IPS DF 4.7 (cell line): ENCODE results near the gene PPP1R14B.
"Not testable (repeated sequence)": the region's sequence is repeated elsewhere in the genome, so short reads cannot be mapped to it uniquely, and the experiment has no call there.

Experiments used
- DNase-seq: peaks from one replicate; pipeline ENCODE4 v3.0.0-alpha.2; 2013; ENCODE audit warnings: low spot score; ENCODE audit errors: extremely low read depth

The PPP1R14B gene

DNA sequence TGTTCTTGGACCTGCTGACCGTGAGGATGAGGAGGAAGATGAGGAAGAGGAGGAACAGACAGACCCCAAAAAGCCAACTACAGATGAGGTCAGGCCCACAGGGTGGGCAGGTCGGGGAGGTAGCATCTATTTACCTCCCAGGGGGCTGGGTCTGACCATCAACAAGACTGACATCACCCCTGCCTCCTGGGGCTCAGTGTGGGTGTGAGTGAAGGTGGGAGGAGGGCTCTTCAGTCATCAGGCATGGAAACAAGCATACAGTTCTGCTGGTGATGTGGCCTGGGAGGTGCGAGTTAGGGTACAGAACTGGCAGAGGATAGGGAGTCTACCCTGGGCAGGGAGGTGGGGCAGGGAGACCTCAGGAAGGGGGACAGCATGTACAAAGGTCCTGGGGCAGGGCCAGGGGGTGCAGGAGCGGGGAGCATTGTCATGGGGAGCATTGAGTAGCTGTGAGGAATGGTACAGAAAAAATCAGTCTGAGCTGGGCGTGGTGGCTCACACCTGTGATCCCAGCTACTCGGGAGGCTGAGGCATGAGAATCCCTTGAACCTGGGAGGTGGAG is 13.5 kb upstream of the PPP1R14B start:
- no peak for DNase-seq

DNA sequence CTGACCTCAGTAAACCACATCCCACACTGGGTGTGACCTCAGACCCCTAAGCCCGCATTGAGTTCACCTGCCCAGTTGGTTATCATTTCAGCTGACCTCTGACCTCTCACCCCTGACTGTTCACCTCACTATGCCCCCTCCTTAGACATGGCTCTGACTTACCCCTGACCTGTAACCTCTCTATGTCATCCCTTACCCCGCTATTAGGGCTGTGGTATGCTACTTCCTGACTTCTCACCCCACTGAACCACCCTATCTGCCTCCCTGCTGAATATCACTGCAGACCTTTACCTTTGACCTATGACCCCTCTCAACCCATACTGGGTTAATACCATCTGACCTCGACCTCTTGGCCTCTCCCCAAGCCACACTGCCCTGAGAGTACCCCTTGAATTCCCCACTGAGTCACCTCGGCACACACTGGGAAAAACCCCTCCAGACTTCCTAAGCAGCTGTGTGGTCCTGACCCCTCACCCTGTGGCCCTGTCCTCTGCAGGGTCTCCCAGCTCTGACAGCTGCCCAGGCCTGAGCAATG is 12.9 kb upstream of the PPP1R14B start:
- no peak for DNase-seq

DNA sequence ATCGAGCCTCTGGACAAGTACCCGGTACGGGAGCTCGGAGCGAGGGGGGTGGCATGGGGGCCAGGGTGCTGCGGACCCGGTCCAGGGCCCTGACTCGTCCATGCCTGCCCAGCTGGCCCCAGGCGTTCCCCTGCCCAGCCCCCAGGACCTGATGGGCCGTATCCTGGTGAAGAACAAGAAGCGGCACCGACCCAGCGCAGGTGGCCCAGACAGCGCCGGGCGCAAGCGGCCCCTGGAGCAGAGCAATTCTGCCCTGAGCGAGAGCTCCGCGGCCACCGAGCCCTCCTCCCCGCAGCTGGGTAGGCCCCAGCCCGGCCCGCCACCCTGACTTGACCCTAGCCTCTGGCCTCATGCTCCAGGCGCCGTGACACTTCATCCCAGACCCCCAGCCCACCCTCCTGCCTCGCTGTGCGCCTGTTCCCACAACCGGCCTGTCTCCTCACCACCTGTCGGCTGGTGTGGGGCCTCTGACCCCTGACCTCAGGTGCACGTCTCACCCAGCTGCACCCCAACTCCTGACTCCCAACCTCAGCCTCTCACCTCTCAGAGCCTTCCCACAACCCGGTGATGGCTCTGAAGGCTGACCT is 12.3 kb upstream of the PPP1R14B start:
- DNase-seq = no peak

DNA sequence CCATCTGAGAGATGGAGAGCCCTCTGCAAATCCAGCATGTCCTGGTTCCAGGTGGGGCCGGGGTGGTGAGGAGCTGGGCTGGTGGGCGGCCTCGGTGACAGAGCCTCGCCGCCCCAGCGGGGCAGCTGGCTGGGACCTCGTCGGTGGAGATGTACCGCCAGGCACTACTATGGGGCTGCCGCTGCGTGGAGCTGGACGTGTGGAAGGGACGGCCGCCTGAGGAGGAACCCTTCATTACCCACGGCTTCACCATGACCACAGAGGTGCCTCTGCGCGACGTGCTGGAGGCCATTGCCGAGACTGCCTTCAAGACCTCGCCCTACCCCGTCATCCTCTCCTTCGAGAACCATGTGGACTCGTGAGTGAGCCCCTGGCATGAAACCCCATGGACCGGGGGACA is 11.6 kb upstream of the PPP1R14B start:
- no peak for DNase-seq

DNA sequence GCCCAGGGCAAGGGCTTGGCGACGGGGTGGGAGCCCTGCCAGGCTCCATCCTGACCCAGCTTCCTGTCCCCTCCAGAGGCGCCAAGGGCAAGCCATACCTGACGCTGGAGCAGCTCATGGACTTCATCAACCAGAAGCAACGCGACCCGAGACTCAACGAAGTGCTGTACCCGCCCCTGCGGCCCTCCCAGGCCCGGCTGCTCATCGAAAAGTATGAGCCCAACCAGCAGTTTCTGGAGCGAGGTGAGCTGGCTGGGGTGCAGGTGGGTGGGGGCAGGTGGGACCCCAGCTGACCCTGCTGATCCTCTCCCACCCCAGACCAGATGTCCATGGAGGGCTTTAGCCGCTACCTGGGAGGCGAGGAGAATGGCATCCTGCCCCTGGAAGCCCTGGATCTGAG is 9.6 kb upstream of the PPP1R14B start:
- no peak for DNase-seq

DNA sequence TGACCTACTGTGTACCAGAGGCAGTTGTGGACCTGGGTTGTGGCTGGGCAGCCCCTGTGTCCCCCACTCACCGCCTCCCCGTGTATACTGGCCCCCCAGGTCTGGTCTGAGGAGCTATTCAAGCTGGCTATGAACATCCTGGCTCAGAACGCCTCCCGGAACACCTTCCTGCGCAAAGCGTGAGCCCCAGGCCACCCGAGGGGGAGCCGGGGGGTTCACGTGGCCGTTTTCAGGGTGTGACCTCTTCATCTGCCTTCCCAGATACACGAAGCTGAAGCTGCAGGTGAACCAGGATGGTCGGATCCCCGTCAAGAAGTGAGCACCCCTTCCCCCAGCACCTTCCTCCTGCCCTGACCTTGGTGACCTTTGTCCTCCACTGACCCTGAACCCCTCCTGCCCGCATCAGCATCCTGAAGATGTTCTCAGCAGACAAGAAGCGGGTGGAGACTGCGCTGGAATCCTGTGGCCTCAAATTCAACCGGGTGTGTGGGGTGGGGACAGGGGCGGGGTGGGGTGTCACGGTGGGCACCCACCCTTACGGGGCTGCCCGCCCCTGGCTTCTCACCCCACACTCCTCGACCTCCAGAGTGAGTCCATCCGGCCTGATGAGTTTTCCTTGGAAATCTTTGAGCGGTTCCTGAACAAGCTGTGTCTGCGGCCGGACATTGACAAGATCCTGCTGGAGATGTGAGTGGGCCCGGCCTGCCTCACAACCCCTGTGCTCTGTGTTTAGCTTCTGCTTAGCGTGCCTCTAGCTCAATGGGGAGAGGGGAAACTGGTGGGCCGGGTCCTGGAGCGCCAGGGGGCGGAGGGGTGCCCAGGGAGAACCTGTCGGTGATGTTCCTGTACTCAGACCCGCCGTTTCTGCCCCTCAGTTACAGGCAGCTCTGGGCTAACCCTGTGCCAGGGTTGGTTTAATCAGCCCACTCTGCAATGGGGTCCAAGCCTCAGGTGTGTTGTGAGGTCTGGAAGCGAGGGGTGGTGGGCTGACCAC is 8.7 kb upstream of the PPP1R14B start:
- DNase-seq = no peak

DNA sequence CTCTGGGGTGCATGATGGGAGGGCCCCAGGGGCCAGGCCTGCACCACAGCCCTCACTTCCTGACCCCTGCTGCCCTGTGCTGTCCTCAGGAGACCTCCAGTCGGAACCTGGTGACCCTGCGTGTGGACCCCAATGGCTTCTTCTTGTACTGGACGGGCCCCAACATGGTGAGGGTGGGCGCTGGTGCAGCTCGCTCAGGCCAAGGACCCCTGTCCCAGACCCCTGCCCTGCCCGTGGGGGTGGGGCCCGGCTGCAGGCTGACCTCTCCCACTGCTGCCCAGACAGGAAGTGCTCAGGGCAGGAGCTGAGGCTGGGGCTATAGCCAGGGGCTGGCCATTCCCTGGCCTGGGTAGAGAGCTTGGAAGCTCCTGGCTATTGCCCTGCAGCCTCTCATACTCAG is 7.6 kb upstream of the PPP1R14B start:
- DNase-seq = no peak

DNA sequence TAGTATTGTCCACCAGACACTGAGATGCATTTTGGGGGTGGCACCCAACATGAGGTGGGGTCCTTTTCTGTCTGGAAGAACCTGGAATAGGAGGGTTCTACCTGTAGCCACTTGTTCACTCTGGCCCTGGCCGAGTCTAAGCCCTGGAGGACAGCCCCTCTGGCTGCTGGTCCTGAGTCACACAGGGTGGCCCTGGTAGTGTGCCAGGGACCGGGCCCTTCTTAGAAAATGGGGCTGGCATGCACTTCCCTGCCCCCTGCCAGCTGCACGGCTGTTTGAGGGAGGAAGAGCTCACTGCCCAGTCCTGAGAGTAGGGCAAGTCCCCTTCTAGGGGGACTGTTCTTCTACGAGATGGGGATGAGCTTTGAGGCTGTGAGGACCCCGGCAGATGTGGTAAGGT is 6.7 kb upstream of the PPP1R14B start:
- DNase-seq = no peak

DNA sequence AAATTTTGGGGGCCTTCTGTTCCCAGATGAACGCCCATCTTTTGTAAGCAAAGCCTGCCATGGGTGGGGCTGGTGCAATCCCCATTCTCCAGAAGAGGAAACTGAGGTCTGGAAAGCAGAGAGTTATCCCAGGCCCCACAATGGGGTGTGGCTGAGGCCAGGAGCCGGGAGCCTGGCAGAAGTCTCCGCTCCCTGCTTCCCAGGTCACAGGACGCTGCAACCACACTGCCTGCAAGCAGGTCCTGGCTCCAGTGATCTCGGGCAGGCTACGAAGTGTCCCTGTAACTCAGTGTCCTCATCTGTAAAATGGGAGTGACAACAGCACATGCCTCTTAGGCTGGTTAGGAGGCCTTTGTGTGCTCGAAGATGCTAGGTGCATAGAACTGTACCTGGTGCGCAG is 6.3 kb upstream of the PPP1R14B start:
- no peak for DNase-seq

DNA sequence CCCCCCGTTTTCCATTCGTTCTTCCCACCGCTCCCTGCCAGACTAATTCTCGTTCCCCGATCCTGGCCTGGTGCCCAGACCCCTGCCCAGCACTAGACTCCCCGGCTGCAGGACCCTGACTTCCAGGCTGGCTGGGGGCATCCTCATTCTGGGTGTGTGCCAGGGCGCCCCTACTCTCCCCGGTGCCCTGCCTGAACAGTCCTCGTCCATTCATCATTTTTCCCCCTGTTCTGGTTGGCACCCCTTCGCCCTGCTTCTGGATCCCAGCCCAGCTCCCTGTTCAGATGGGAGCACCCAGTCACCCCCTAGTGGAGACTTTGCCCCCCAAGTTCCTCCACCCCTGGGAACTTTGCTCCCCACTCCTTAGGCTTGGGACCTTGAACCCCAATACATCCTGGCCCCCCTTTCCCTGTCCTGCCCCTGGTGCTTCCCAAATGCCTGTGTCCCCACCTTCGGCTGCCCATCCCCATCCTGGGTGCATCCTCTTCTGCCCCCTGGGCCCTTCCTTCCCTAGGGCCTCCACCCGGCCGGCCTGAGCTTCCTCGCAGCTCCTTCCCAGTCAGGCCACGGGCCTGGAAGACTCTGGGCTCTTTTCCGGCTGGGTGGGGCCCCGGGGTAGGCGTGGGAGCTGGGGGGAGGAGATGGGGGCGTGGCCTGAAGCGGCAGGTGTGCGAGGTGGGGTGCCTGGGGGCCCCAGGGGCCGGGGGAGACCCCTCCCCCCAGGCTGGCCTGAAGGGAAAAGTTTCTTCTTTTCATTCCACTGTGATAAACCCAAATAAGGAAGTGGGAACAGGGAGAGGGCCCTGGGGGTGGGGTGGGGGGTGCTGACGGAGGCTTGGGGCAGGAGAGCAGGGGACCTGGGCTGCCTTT is 5.5 kb upstream of the PPP1R14B start:
- DNase-seq = no peak

DNA sequence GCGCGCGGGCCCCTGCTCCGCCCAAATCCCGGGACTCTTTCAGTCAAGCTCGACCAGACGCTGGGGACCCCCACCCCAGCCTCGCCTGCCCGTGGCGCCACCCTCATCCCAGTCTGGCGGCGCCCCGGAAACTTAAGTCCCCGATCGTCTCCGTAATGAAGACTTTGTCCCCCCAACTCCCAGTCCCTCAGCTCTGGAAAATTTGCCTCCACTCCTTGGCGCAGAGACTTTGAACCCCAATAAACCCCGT is 4.9 kb upstream of the PPP1R14B start:
- no peak for DNase-seq

DNA sequence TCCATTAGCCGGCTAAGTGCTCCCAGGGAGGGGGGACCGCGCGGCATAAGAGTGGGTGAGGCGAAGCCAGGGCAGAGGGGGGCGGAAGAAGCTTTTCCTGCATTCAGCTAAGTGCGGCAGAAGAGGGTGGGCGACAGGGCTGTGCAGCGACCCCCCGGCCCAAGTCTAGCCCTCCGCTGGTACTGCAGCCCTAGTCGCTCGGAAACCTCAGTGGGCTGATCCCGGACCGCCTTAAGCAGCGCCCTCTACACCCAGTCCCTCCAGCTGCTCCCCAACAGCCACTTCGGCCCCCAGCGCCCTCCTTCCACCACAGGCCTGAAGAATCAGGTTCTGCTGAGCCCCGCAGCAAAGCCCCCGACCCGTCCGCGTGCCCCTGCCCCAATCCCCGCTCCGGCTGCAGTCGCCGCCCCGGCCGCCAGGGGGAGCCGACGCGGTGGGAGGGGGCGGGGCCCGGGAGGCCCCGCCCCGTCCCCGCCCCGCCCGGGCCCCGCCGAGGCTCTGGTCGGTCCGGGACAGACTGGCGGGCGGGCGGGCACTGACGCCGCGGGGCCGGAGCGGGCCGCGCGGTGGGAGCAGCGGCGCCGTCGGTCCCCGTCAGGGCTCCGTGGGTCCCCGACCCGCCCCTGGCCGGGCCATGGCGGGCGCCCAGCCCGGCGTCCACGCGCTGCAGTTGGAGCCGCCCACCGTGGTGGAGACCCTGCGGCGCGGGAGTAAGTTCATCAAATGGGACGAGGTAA is 4.4 kb upstream of the PPP1R14B start, which contains the start of gene PLCB3:
Gene PLCB3 (plus strand): TSS at position 515 of the 737 bp plus-strand sequence. CDS start 120 bp downstream, at position 635.
- no peak for DNase-seq

DNA sequence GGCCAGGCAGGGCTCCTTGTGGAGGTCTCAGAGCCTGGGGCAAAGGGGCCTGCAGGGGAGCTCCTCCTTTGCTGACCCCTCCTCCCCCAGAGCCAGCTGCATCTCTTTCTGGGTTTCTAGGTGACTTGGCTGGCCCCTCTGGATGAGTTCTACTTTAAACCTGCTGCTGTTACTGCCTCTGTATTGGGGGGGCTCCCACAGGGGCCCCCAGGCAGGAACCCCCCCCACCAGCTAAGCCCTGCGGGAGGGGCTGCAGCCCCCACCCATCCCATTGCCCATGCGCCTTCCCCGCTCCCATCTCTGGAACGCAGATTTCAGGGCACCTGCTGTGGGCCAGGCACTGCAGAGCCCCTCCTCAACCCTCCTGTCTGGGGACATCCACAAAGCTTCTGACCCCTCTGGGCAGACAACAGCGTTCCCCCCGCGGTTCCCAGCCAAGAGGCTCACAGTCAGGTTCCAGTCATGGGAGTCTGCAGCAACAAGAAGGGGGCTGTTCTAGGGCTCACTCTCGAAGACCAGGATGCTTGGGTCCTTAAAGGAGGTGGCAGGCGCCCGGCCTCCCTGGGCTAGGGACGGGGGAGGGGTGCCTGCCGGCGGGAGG is 3.8 kb upstream of the PPP1R14B start:
- DNase-seq = no peak

DNA sequence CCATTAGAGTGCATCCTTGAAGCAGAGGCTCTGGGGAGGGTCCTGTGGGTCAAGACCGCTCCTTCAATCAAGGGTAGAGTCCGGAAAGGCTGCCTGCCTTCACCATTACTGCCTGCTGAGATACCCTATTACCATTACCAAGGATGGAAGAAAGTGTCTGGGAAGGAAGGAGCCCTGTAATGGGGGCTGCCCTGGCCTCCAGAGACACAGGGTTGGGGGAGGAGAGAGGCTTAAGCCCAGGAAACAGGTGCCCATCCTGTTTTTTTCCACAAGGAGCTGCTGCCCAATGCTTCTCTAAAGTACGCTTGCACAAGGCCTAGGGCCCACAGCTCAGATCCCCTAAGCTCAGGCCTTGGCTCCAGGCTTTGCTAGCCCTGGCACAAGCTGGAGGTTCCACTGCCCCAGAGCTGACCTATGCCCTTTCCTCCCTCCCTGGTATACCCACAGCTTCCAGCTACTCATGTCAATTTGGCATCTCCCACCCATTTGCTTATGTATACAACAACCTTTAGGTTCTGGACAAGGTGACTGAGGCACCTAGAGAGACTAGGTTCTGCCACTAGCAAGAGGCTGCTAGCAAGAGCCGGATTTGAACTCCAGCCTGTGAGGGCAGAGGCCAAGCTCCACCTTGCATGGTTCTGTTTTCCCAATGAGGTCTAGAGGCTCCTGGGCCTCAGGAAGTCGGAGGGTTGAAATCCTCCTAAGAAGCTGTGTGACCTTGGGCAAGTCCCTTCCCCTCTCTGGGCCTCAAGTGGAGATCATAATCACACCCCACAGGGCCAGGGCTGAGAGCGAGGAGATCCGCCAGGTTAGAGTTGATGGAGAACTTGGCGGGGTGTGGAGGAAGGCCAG is 3.0 kb upstream of the PPP1R14B start:
- no peak for DNase-seq

DNA sequence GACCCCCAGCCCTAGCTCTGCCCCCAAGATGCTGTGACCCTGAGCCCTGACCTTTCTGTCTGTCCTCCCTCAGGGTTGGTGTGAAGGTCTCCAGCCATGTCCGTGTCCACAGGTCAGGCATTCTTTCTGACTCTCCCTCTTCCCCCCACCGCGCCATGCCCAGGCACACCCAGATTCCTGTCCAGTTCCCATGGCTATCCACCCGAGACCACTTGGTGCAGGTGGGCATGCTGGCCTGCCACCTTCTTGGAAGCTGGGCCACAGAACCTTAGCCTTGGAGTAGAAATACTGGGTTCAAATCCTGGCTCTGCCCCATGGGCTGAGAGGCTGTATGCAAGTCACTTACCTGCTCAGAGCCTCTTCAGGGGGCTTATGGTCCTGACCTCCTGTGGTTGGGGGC is 2.3 kb upstream of the PPP1R14B start:
- no peak for DNase-seq

DNA sequence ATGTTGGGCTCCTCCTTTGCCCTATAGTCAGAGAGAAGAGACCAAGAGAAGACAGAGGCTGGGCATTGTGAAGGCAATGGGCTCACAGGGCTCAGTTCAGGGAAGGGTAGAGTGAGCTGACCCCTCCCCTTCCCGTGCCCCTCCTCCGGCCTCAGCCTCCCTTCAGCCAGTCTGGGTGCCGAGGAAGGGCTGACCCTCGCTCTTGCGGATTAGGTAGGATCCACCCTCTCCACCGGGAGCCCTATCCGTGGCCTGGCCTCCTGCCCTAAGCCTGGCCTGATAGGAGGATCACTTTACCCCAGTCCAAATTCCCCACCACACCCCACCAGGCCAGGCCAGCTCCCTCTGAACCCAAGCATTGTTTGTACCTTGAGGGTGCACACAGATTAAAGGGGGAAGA is 1.8 kb upstream of the PPP1R14B start:
- DNase-seq = no peak

DNA sequence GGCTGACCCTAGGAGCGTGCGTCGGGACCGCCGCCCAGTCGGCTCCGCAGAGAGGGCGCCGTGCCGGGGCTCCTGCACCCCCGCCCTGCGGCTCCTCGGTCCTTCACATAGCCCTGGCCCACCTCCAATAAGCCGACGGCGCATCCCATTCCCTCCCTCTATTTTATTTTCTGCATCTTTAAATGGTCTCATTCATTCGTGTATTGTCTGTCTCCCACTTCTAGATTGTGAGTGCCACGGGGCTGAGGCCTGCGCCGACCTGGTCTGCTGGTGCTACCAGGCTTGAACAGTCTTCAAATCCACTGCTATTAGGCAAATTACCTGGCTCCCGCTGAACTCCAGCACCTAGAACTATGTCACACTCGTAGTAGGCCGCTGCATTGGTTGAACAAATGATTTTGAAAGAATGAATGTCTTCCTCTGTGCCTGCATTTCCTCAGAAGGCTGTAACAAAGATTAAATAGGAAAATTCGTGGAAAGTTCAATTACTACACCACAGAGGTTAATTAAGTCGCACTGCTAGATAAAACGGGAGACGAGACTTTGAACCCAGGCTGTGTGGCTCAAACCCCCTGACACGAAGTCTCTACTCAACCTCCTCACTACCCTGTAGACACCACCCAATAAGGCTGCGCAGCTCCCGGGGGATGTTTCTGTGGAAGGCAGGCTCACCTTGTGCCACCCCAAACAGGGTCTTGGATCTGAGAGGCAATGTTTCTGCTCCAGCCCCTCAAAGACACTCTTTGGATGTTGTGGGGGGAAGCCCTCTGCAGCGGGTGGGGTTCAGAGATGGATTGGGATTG is 1.2 kb upstream of the PPP1R14B start:
- no peak for DNase-seq

DNA sequence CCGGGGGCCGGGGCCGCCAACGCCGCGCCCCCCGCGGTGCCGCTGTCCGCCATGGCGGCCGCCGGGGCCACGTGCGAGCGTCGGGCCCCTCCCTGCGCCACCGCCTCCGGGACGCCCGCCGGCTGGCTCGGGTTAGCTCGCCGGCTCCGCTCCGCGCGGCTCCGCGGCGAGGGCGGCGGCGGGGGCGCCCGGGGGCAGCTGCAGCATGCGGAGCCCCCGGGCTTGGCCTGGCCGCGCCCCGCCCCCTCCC is 197 bp downstream of the PPP1R14B start:
- not testable (repeated sequence) for DNase-seq
